Neural cell (in vitro differentiated cells): ENCODE results near the gene HECTD1.

Source experiments
- CTCF ChIP-seq: fragments of 450-650 bp; IDR thresholded peaks from 2 replicates; pipeline ENCODE4 v1.5.1; 2014; ENCODE audit warnings: antibody characterized with exemption, mild to moderate bottlenecking, moderate library complexity; ENCODE audit not compliant: poor library complexity, severe bottlenecking
- EP300 ChIP-seq: fragments of 450-650 bp; conservative IDR thresholded peaks from 2 replicates; pipeline ENCODE4 v1.6.1; 2014; ENCODE audit warnings: antibody characterized with exemption, mild to moderate bottlenecking, moderate library complexity; ENCODE audit not compliant: poor library complexity, severe bottlenecking
- EZH2 ChIP-seq: fragments of 200-600, 300-800 bp; shearing (Covaris generic), sonication (generic); IDR thresholded peaks from 2 replicates; pipeline ENCODE4 v1.6.1; 2014; ENCODE audit warnings: antibody characterized with exemption, low read length, borderline replicate concordance, mild to moderate bottlenecking; ENCODE audit not compliant: insufficient read depth, poor library complexity, severe bottlenecking

GRCh38 chr14:31110872-31111271 is 96.7 kb downstream of the HECTD1 start:
- TF ChIP-seq CTCF (no peak), EZH2 (no peak), EP300 (no peak)
